Neural cell (in vitro differentiated cells): ENCODE measurements around the gene ZBTB2. TPM values are rescaled to one million over a fixed set of nuclear protein-coding genes. Genes with fewer than 3 reads are reported as not detected.

Experiments
- H2AFZ ChIP-seq: fragments of 200-600, 300-800 bp; sonication (generic), shearing (Covaris generic); 2 replicates; pipeline ENCODE4 v1.6.0; 2014; ENCODE audit warnings: low read depth, mild to moderate bottlenecking, antibody characterized with exemption, low read length, moderate library complexity
- H3F3A ChIP-seq: fragments of 200-600 bp; shearing (Covaris generic); 2 replicates; pipeline ENCODE4 v1.6.1; 2016; ENCODE audit warnings: mild to moderate bottlenecking, moderate library complexity, mixed read lengths, antibody characterized with exemption, low read length; ENCODE audit not compliant: insufficient read depth, poor library complexity, severe bottlenecking
- H3K27ac ChIP-seq: fragments of 200-600, 300-800 bp; sonication (generic), shearing (Covaris generic); 2 replicates; pipeline ENCODE4 v1.5.1; 2014; ENCODE audit warnings: mild to moderate bottlenecking, low read length, moderate library complexity
- H3K27me3 ChIP-seq: fragments of 300-800, 200-600 bp; sonication (generic), shearing (Covaris generic); 2 replicates; pipeline ENCODE4 v1.6.0; 2014; ENCODE audit warnings: mild to moderate bottlenecking, low read depth, low read length, moderate library complexity; ENCODE audit not compliant: insufficient read depth
- H3K36me3 ChIP-seq: fragments of 300-800, 200-600 bp; sonication (generic), shearing (Covaris generic); 2 replicates; pipeline ENCODE4 v1.5.1; 2014; ENCODE audit warnings: mild to moderate bottlenecking, antibody characterized with exemption, low read length, moderate library complexity; ENCODE audit not compliant: insufficient read depth
- H3K4me2 ChIP-seq: fragments of 300-800, 200-600 bp; sonication (generic), shearing (Covaris generic); 2 replicates; pipeline ENCODE4 v1.6.0; 2014; ENCODE audit warnings: mild to moderate bottlenecking, low read length
- H3K4me3 ChIP-seq: fragments of 300-800, 200-600 bp; sonication (generic), shearing (Covaris generic); 2 replicates; pipeline ENCODE4 v1.5.1; 2014; ENCODE audit warnings: mild to moderate bottlenecking, low read length, moderate library complexity
- H3K79me2 ChIP-seq: fragments of 200-600 bp; shearing (Covaris generic); replicated peaks from 2 replicates; pipeline ENCODE4 v1.6.0; 2014; ENCODE audit warnings: mild to moderate bottlenecking, low read length, moderate library complexity; ENCODE audit not compliant: insufficient read depth
- H3K9ac ChIP-seq: fragments of 300-800, 200-600 bp; sonication (generic), shearing (Covaris generic); 2 replicates; pipeline ENCODE4 v1.6.1; 2016; ENCODE audit warnings: mild to moderate bottlenecking, low read length, mixed read lengths
- H3K9me2 ChIP-seq: fragments of 200-600 bp; shearing (Covaris generic); 2 replicates; pipeline ENCODE4 v1.6.1; 2016; ENCODE audit warnings: mild to moderate bottlenecking, low read length, mixed read lengths; ENCODE audit not compliant: insufficient read depth
- H3K9me3 ChIP-seq: fragments of 200-600, 300-800 bp; sonication (generic), shearing (Covaris generic); 2 replicates; pipeline ENCODE4 v1.6.1; 2016; ENCODE audit warnings: mild to moderate bottlenecking, mixed run types, low read length, moderate library complexity, mixed read lengths
- H4K20me1 ChIP-seq: fragments of 200-600 bp; shearing (Covaris generic); 2 replicates; pipeline ENCODE4 v1.6.1; 2016; ENCODE audit warnings: mild to moderate bottlenecking, mixed run types; ENCODE audit not compliant: insufficient read depth
- CTCF ChIP-seq: fragments of 450-650 bp; IDR thresholded peaks from 2 replicates; pipeline ENCODE4 v1.5.1; 2014; ENCODE audit warnings: antibody characterized with exemption, mild to moderate bottlenecking, moderate library complexity; ENCODE audit not compliant: poor library complexity, severe bottlenecking
- EP300 ChIP-seq: fragments of 450-650 bp; conservative IDR thresholded peaks from 2 replicates; pipeline ENCODE4 v1.6.1; 2014; ENCODE audit warnings: antibody characterized with exemption, mild to moderate bottlenecking, moderate library complexity; ENCODE audit not compliant: poor library complexity, severe bottlenecking
- EZH2 ChIP-seq: fragments of 200-600, 300-800 bp; shearing (Covaris generic), sonication (generic); IDR thresholded peaks from 2 replicates; pipeline ENCODE4 v1.6.1; 2014; ENCODE audit warnings: antibody characterized with exemption, low read length, borderline replicate concordance, mild to moderate bottlenecking; ENCODE audit not compliant: insufficient read depth, poor library complexity, severe bottlenecking
- MXI1 ChIP-seq: fragments of 450-650 bp; conservative IDR thresholded peaks from 2 replicates; pipeline ENCODE4 v1.6.1; 2014; ENCODE audit warnings: antibody characterized with exemption, mild to moderate bottlenecking; ENCODE audit not compliant: poor library complexity, severe bottlenecking
- POLR2AphosphoS5 ChIP-seq: IDR thresholded peaks from 2 replicates; pipeline ENCODE4 v1.6.1; 2012
- RAD21 ChIP-seq: fragments of 450-650 bp; conservative IDR thresholded peaks from 2 replicates; pipeline ENCODE4 v1.6.1; 2014; ENCODE audit warnings: antibody characterized with exemption, mild to moderate bottlenecking, moderate library complexity
- REST ChIP-seq: IDR thresholded peaks from 2 replicates; pipeline ENCODE4 v1.6.1; 2012; ENCODE audit warnings: borderline replicate concordance
- SMC3 ChIP-seq: fragments of 450-650 bp; conservative IDR thresholded peaks from 2 replicates; pipeline ENCODE4 v1.6.1; 2014; ENCODE audit warnings: antibody characterized with exemption, mild to moderate bottlenecking, moderate library complexity; ENCODE audit not compliant: poor library complexity
- TAF1 ChIP-seq: IDR thresholded peaks from 2 replicates; pipeline ENCODE4 v1.6.1; 2012; ENCODE audit warnings: low read depth
- polyA plus RNA-seq: library from polyadenylated mRNA; depleted of rRNA; stranded (reverse); fragments of >200 nt; gene quantifications from 2 replicates; pipeline ENCODE4 v1.2.3, GENCODE V29; 2014

Gene ZBTB2
- polyA plus RNA-seq, 1 donor from 2014 or later: 10.3 TPM

- no peak overlapping the region for H2AFZ ChIP-seq
- no peaks in the 10 kb centered on the region for H3K27me3 ChIP-seq
- H3K9me3 ChIP-seq: no peaks in the 10 kb centered on the region
- H3K36me3 ChIP-seq: peaks cover 19% of the 10 kb centered on the region
- H3K4me2 ChIP-seq: no peak overlapping the region
- H3K27ac ChIP-seq: no peak overlapping the region
- TF ChIP-seq EZH2: no peak
- no peak for TF ChIP-seq EP300
- no peak for TF ChIP-seq POLR2AphosphoS5
- no peak for TF ChIP-seq RAD21
- TF ChIP-seq SMC3: no peak
- no peak for TF ChIP-seq CTCF
- TF ChIP-seq REST: no peak
- TF ChIP-seq TAF1: no peak
- no peak for TF ChIP-seq MXI1
- H4K20me1 ChIP-seq: no peaks in the 10 kb centered on the region
- no peaks in the 10 kb centered on the region for H3F3A ChIP-seq
- H3K9ac ChIP-seq: no peak overlapping the region
- H3K9me2 ChIP-seq: no peaks in the 10 kb centered on the region
- H3K4me3 ChIP-seq: no peak overlapping the region
- no peaks in the 10 kb centered on the region for H3K79me2 ChIP-seq
Measured at GRCh38 chr6:151412909-151413308, 21.6 kb upstream of the ZBTB2 start.

GRCh38 chr6:151409679-151410078, 18.3 kb upstream of the ZBTB2 start:
- Histone ChIP-seq H3K79me2 (no peaks in the 10 kb centered on the region), H3K4me2 (no peak overlapping the region), H3K36me3 (peaks cover 14% of the 10 kb centered on the region), H3K9me3 (no peaks in the 10 kb centered on the region), H3F3A (no peaks in the 10 kb centered on the region), H3K9ac (no peak overlapping the region), H3K4me3 (no peak overlapping the region), H3K9me2 (no peaks in the 10 kb centered on the region), H2AFZ (no peak overlapping the region), H3K27ac (no peak overlapping the region), H4K20me1 (no peaks in the 10 kb centered on the region), H3K27me3 (no peaks in the 10 kb centered on the region)
- TF ChIP-seq POLR2AphosphoS5 (no peak), REST (no peak), CTCF (no peak), MXI1 (no peak), EZH2 (no peak), EP300 (no peak), TAF1 (no peak)
